Measurements from ENCODE around the gene MYO5A.

DNA sequence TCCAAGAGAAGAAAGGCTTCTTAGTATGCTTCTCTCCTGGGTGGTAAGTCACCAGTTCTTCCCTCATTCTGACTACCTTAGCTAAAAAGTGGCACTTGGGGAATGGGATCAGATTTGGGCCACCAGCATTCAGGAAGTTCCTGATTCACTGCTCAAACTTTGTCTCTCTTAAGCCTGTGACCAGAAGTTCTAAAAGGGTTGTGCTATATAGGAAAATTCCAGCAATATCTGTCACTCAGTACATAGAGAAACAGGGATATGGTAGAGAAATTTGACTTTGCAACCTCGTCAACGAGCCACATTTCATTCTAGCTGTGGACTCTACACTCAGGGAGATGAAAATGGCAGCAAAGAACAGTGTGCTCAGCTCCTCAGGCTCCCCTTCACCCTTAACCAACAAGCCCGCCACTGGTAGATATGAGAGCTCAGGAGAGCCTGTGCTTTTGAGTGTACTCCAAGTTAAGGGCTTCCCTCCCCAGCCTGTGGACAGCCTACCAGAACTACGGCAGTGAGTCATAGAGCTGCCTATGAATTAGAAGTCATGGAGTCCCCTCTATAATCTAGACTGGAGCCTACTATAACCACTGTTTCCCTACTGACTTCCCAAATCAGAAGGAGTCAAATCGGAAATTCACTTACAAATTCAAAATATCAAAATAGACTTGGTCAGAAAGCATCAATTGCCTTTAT is 180.5 kb downstream of the MYO5A start:
- TF ChIP-seq, protein P1, sequence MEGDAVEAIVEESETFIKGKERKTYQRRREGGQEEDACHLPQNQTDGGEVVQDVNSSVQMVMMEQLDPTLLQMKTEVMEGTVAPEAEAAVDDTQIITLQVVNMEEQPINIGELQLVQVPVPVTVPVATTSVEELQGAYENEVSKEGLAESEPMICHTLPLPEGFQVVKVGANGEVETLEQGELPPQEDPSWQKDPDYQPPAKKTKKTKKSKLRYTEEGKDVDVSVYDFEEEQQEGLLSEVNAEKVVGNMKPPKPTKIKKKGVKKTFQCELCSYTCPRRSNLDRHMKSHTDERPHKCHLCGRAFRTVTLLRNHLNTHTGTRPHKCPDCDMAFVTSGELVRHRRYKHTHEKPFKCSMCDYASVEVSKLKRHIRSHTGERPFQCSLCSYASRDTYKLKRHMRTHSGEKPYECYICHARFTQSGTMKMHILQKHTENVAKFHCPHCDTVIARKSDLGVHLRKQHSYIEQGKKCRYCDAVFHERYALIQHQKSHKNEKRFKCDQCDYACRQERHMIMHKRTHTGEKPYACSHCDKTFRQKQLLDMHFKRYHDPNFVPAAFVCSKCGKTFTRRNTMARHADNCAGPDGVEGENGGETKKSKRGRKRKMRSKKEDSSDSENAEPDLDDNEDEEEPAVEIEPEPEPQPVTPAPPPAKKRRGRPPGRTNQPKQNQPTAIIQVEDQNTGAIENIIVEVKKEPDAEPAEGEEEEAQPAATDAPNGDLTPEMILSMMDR (conservative IDR thresholded peaks at IDR 0.05; ENCODE audit: low read length) = no peak
- TF ChIP-seq EZH2phosphoT487 (IDR thresholded peaks at IDR 0.05; ENCODE audit: borderline replicate concordance, low read depth, low read length) = no peak
